Superior temporal gyrus (tissue), 1 donor: ENCODE measurements around the gene ENKD1.
"Not testable (repeated sequence)": the region's sequence is repeated elsewhere in the genome, so short reads cannot be mapped to it uniquely, and the experiment has no call there.

Source experiments
- DNase-seq: peaks from one replicate; pipeline ENCODE4 v3.0.0-alpha.2; 2016; ENCODE audit errors: extremely low spot score

ENKD1 gene

GRCh38 chr16:67666559-67667452 lies at the start of gene ENKD1, which contains the start of gene C16orf86:
Gene ENKD1, minus strand, starts transcription at chr16:67666750. Its CDS starts 308 bp downstream, at chr16:67666442.
Gene C16orf86, plus strand, starts transcription at chr16:67666814. Its CDS starts 157 bp downstream, at chr16:67666971.
- DNase-seq: peak; percentile 81

- DNase-seq: no peak
Observed at GRCh38 chr16:67716097-67716496, 49.5 kb upstream of the ENKD1 start.

- DNase-seq: no peak
Observed at GRCh38 chr16:67714522-67714921, 48.0 kb upstream of the ENKD1 start.

- DNase-seq: no peak
Observed at GRCh38 chr16:67713647-67714273, 47.2 kb upstream of the ENKD1 start.

GRCh38 chr16:67710607-67711006 lies 44.1 kb upstream of the ENKD1 start:
- no peak for DNase-seq

GRCh38 chr16:67709050-67709449 lies 42.5 kb upstream of the ENKD1 start:
- DNase-seq: no peak

GRCh38 chr16:67708368-67708771 lies 41.8 kb upstream of the ENKD1 start:
- DNase-seq: no peak

DNA sequence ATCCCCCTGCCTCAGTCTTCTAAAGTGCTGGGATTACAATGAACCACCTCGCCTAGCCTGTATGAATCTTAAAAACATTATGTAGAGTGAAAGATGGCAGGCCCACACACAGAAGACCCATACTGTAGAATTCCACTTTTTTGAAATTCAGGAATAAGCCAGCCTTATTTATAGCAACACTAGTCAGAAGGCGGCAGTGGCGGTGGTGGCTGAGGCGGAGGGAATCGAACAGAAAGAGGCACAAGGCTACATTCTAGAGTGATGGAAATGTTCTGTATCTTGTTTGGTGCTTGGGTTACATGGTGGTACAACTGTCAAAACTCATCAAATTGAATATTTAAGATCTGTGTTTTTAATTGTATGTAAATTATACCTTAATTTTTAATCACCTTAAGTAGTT lies 41.2 kb upstream of the ENKD1 start:
- no peak for DNase-seq

GRCh38 chr16:67707210-67707609 lies 40.7 kb upstream of the ENKD1 start:
- DNase-seq: no peak

GRCh38 chr16:67704110-67704509 lies 37.6 kb upstream of the ENKD1 start:
- DNase-seq: no peak

GRCh38 chr16:67703626-67704025 lies 37.1 kb upstream of the ENKD1 start:
- DNase-seq: no peak

- DNase-seq: no peak
Observed at GRCh38 chr16:67702130-67702529, 35.6 kb upstream of the ENKD1 start.

GRCh38 chr16:67701420-67701819 lies 34.9 kb upstream of the ENKD1 start:
- no peak for DNase-seq

- no peak for DNase-seq
Observed at GRCh38 chr16:67699265-67699664, 32.7 kb upstream of the ENKD1 start.

DNA sequence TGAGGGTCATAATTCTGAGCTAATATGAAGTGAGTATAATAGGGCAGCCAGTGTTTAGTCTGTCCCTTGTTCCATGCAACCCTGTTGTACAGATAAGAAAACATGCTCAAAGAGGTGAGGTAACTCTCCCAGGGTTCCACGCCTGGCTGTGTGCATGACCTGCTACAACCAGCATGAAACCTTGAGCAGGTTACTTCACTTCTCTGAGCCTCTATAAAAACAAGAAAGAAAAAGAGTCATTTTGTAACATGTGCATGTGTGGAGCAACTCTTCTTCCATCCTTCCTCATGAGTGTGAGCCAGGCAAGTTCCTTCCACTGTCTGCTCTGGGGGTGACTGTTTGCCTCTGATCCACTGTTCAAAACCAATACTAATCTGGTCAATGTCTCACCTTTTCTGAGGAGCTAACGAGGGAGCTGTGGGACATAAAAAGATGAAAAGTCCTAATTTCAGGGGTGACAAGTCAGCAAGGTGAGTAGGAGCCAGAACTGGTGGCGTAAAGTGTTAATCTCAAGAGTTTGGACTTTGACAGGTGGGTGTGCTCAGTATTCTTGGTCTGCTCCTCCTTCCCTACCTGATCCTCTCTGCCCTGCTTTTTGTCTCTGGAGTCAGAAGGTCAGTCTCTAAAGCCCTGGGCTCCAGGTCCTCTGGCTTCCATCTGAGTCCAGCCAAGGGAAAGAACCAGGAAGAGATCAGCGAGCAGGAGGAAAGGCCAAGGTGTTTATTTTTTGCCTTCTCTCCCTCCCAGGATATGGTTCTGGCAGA lies 31.1 kb upstream of the ENKD1 start:
- no peak for DNase-seq

DNA sequence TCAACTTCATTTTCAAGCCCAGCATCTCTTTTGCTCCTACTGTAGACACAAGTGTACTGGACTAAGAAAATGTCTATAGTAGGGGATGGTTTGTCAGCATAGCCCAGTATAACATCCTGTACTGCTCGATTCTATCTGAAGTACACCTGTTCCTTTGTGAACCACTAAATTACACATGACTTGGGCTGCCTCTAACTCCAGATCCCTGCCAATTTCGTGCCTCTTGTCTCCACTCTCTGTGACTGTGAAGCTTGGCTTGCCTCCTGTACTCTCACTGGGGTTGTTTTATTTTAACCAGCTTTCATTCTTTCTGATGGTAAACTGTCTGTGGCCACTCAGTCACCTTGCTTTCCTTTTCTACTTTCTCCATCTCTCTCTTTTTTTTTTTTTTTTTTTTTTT lies 28.1 kb upstream of the ENKD1 start:
- DNase-seq: no peak

GRCh38 chr16:67693517-67694285 lies 27.2 kb upstream of the ENKD1 start:
- not testable (repeated sequence) for DNase-seq

DNA sequence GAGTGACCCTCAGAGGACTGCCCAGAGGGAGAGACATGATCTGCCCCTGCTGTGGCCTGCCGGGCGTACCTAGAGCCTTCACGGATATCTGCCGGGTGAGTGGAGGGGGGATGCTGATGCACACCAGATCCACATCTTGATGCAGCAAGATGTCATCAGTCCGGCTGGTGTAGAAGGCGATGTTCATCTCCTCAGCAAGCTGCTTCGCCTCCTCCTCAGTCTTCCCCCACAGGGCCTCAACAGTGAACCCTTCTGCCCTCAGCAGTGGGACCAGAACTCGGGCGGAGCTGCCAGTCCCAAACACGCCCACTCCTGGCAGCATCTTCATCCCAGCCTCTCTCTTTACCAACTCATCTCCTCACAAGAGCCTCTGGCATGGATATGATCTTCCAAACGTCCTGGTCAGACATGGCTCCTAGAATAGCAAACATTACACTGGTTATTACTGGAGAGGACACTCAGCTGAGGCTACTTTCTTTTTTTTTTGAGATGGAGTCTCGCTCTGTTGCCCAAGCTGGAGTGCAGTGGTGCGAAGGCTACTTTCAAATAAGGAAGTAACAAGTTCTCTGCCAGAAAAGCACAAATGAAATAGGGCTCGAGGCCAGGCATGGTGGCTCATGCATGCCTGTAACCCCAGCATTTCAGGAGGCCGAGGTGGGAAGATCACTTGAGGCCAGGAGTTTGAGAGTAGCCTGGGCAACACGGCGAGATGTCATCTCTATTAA lies 19.0 kb upstream of the ENKD1 start:
- no peak for DNase-seq

DNA sequence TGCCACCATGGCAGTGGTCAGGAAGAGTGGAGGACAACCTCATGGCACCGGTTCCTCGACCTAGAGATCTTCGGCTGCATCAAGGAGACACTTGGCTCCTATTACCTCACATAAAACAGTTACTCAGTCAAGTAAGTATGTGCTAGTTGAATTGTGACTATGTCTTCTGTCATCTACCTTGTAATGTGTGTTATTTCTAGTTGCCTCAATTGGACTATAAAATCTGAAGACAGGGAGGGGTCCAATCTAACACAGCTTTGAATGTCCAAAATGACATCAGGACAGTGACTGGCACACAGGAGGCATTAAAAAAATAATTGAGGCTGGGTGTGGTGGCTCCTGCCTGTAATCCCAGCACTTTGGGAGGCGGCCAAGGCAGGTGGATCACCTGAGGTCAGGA lies 17.2 kb upstream of the ENKD1 start:
- DNase-seq: no peak

GRCh38 chr16:67679935-67680897 lies 13.7 kb upstream of the ENKD1 start:
- DNase-seq: no peak
